Esophagus squamous epithelium (tissue), 4 donors: ENCODE data around the gene NAA50.

Experiments used
- CTCF ChIP-seq, 6 experiments: fragments of 450-650 bp in 4 of 6; fragments of 200-600 bp in 2 of 6; sonication (generic) in 2 of 6; IDR thresholded peaks; one replicate each; pipeline ENCODE4 v1.5.1; 2016 to 2019; ENCODE audit warnings: antibody characterized with exemption in 6 of 6, mild to moderate bottlenecking in 4 of 6, moderate library complexity in 4 of 6
- POLR2A ChIP-seq, 4 donors: fragments of 450-650 bp; IDR thresholded peaks; one replicate each; pipeline ENCODE4 v1.6.1; 2017; ENCODE audit warnings: antibody characterized with exemption in 4 of 4, mild to moderate bottlenecking in 4 of 4, moderate library complexity in 3 of 4

DNA sequence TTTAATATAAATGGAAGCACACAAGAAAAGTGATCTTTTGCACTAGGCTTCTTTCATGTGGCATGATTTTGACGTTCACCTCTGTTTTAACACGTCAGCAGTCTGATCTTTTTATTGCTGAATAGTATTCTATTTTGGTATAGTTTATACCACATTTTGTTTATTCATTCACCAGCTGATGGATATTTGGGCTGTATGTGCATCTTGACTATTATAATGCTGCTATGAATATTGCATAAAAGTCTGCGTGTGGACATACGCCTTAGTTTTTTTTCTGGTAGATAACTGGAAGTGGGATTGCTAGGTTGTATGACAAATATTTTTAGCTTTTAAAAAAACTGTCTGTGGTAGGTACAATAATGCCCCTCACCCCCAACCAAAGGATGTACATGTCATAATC lies 14.4 kb downstream of the NAA50 start:
- TF ChIP-seq POLR2A (IDR thresholded peaks at IDR 0.05) (no peak), CTCF (IDR thresholded peaks at IDR 0.05) (no peak)
